ENCODE data around the gene HAPLN3.

- TF ChIP-seq CTCF (IDR thresholded peaks at IDR 0.05) (no peak), POLR2A (IDR thresholded peaks at IDR 0.05) (no peak), EP300 (IDR thresholded peaks at IDR 0.05) (no peak)
Measured at GRCh38 chr15:88932875-88933330, 37.6 kb upstream of the HAPLN3 start.

Data from tibial nerve (tissue), 4 donors.